K562 (cell line): Measurements from ENCODE around the gene BCL7C. TPM values are rescaled to one million over a fixed set of nuclear protein-coding genes. Genes with fewer than 3 reads are reported as not detected.

Source experiments
- ARID2 ChIP-seq: fragments of 450-650 bp; IDR thresholded peaks from 2 replicates; pipeline ENCODE4 v1.6.1; 2017; ENCODE audit warnings: antibody characterized with exemption, mild to moderate bottlenecking
- CEBPB ChIP-seq: fragments of 450-650 bp; IDR thresholded peaks from 2 replicates; pipeline ENCODE4 v1.6.1; 2016; ENCODE audit warnings: missing genetic modification characterization, missing compliant biosample characterization
- COPS2 ChIP-seq: fragments of 450-650 bp; conservative IDR thresholded peaks from 2 replicates; pipeline ENCODE4 v1.6.1; 2016; ENCODE audit warnings: mild to moderate bottlenecking, moderate library complexity
- ESRRA ChIP-seq: fragments of 450-650 bp; IDR thresholded peaks from 2 replicates; pipeline ENCODE4 v1.6.1; 2014; ENCODE audit warnings: low read depth, mild to moderate bottlenecking, moderate library complexity, borderline replicate concordance
- MIER1 ChIP-seq: fragments of 450-650 bp; IDR thresholded peaks from 2 replicates; pipeline ENCODE4 v1.6.1; 2016; ENCODE audit warnings: antibody characterized with exemption, mild to moderate bottlenecking, low read depth
- PHF8 ChIP-seq: fragments of 200-600 bp; sonication (generic); IDR thresholded peaks from 2 replicates; pipeline ENCODE4 v1.6.1; 2012; ENCODE audit warnings: mixed run types, mild to moderate bottlenecking, inconsistent platforms, low read length, moderate library complexity, borderline replicate concordance
- PRPF4 ChIP-seq: fragments of 200-400 bp; formaldehyde crosslinking; IDR thresholded peaks from one replicate; pipeline ENCODE4 v1.6.1; 2017; ENCODE audit warnings: low read length, low read depth, mild to moderate bottlenecking; ENCODE audit not compliant: insufficient read depth, poor library complexity, severe bottlenecking
- SIN3B ChIP-seq: fragments of 450-650 bp; IDR thresholded peaks from 2 replicates; pipeline ENCODE4 v1.6.1; 2017; ENCODE audit warnings: low read depth, mild to moderate bottlenecking, moderate library complexity
- TBL1XR1 ChIP-seq, 2 experiments: IDR thresholded peaks; 2 replicates each; pipeline ENCODE4 v1.6.1; 2012; ENCODE audit warnings: improper control_type of control experiment in 2 of 2, low read length in 2 of 2, mild to moderate bottlenecking in 1 of 2
- polyA plus RNA-seq, 8 experiments: library from polyadenylated mRNA; depleted of rRNA in 4 of 8; stranded (reverse) in 5 of 8; unstranded in 3 of 8; fragments of >200 nt; fragmentation: Nextera tagmentation in 2 of 8; fragmentation: Illumina TruSeq in 1 of 8; extraction: Ambion mirVana in 2 of 8; extraction: Trizol in 1 of 8; gene quantifications; 2 replicates each; pipeline versions ENCODE4 v1.2.1 to v1.2.3, GENCODE V29; 2011 to 2014; ENCODE audit warnings: inconsistent platforms in 1 of 8, missing spikeins in 1 of 8
- total RNA-seq, 7 experiments: library from RNA; depleted of rRNA in 6 of 7; stranded (reverse); fragments of >200 nt in 6 of 7; fragmentation: Illumina TruSeq in 2 of 7; extraction: Trizol in 2 of 7; gene quantifications; 2 replicates each; pipeline versions ENCODE4 v1.2.1 to v1.2.3, GENCODE V29; 2011 to 2021; ENCODE audit warnings: low replicate concordance in 1 of 7
- TF ChIP-seq, protein P1 (sequence below): fragments of 450-650 bp; IDR thresholded peaks from 2 replicates; pipeline ENCODE4 v1.6.1; 2016; ENCODE audit warnings: low read depth
- TF ChIP-seq, protein P2 (sequence below): sonication (generic); formaldehyde crosslinking; IDR thresholded peaks from 2 replicates; pipeline ENCODE4 v1.8.0; 2022; ENCODE audit warnings: missing genetic modification reagents, mild to moderate bottlenecking, borderline replicate concordance
- TF ChIP-seq, protein P3 (sequence below): sonication (generic); formaldehyde crosslinking; IDR thresholded peaks from 2 replicates; pipeline ENCODE4 v1.8.1; 2023; ENCODE audit warnings: mild to moderate bottlenecking, missing genetic modification reagents, moderate library complexity
- TF ChIP-seq, protein P4 (sequence below): fragments of 250-450 bp; sonication (Bioruptor Pico); IDR thresholded peaks from 2 replicates; pipeline ENCODE4 v1.6.1; 2021; ENCODE audit warnings: mild to moderate bottlenecking
- TF ChIP-seq, protein P5 (sequence below), 2 experiments: fragments of 450-650 bp in 1 of 2; sonication (generic) in 1 of 2; formaldehyde crosslinking in 1 of 2; IDR thresholded peaks in 1 of 2; conservative IDR thresholded peaks in 1 of 2; 2 replicates each; pipeline versions ENCODE4 v1.6.1 to v1.8.1; 2016 to 2023; ENCODE audit warnings: mild to moderate bottlenecking in 2 of 2, moderate library complexity in 2 of 2, inconsistent platforms in 1 of 2, missing genetic modification reagents in 1 of 2

Gene BCL7C
- total and polyA plus RNA-seq, 9 of the 15 experiments (the other 6 are each of a cell fraction or from before 2014, with no cell fraction given), result 1.7 to 85.8 (median 19.6) TPM

DNA sequence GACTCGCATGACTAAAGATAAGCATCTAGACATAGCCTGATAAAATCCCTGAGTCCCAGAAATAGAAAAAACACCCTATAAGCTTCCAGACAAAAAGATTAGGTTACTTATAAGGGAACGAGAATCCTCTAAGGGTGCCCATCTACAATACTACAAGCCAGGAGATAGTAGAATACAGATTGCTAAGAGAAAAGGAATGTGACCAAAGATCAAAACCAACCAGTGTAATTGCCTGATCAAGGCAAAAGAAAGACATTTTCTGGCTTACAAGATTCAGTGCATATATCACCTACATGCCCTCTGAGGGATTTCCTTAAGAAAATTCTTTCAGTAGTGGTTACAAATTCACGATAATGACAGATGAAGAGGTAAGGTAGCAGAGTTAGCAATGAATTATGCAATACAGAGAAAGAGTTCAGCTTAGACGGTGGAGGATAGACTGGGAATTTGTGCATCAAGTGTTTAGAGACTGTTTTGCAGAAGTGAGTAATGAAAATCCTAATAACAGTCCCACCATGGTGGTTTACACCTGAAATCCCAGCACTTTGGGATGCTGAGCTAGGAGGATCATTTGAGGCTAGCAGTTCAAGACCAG, 35.0 kb downstream of the BCL7C start (continued):
- TF ChIP-seq, protein P1, sequence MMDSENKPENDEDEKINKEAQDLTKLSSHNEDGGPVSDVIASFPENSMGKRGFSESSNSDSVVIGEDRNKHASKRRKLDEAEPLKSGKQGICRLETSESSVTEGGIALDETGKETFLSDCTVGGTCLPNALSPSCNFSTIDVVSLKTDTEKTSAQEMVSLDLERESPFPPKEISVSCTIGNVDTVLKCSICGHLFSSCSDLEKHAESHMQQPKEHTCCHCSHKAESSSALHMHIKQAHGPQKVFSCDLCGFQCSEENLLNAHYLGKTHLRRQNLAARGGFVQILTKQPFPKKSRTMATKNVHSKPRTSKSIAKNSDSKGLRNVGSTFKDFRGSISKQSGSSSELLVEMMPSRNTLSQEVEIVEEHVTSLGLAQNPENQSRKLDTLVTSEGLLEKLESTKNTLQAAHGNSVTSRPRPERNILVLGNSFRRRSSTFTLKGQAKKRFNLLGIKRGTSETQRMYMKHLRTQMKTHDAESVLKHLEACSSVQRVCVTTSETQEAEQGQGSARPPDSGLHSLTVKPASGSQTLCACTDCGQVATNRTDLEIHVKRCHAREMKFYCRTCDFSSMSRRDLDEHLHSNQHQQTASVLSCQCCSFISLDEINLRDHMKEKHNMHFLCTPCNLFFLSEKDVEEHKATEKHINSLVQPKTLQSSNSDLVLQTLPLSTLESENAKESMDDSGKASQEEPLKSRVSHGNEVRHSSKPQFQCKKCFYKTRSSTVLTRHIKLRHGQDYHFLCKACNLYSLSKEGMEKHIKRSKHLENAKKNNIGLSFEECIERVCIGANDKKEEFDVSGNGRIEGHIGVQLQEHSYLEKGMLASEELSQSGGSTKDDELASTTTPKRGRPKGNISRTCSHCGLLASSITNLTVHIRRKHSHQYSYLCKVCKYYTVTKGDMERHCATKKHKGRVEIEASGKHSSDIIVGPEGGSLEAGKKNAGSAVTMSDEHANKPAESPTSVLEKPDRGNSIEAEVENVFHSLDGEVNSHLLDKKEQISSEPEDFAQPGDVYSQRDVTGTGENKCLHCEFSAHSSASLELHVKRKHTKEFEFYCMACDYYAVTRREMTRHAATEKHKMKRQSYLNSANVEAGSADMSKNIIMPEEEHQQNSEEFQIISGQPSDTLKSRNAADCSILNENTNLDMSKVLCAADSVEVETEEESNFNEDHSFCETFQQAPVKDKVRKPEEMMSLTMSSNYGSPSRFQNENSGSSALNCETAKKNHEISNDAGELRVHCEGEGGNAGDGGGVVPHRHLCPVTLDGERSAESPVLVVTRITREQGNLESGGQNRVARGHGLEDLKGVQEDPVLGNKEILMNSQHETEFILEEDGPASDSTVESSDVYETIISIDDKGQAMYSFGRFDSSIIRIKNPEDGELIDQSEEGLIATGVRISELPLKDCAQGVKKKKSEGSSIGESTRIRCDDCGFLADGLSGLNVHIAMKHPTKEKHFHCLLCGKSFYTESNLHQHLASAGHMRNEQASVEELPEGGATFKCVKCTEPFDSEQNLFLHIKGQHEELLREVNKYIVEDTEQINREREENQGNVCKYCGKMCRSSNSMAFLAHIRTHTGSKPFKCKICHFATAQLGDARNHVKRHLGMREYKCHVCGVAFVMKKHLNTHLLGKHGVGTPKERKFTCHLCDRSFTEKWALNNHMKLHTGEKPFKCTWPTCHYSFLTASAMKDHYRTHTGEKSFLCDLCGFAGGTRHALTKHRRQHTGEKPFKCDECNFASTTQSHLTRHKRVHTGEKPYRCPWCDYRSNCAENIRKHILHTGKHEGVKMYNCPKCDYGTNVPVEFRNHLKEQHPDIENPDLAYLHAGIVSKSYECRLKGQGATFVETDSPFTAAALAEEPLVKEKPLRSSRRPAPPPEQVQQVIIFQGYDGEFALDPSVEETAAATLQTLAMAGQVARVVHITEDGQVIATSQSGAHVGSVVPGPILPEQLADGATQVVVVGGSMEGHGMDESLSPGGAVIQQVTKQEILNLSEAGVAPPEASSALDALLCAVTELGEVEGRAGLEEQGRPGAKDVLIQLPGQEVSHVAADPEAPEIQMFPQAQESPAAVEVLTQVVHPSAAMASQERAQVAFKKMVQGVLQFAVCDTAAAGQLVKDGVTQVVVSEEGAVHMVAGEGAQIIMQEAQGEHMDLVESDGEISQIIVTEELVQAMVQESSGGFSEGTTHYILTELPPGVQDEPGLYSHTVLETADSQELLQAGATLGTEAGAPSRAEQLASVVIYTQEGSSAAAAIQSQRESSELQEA, result no peak
- TF ChIP-seq, protein P2, sequence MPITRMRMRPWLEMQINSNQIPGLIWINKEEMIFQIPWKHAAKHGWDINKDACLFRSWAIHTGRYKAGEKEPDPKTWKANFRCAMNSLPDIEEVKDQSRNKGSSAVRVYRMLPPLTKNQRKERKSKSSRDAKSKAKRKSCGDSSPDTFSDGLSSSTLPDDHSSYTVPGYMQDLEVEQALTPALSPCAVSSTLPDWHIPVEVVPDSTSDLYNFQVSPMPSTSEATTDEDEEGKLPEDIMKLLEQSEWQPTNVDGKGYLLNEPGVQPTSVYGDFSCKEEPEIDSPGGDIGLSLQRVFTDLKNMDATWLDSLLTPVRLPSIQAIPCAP (CRISPR knock-in tag), result no peak
- no peak for TF ChIP-seq TBL1XR1 (IDR thresholded peaks at IDR 0.05; ENCODE audit: low read length in 2 of 2)
- no peak for TF ChIP-seq ARID2
- TF ChIP-seq, protein P3, sequence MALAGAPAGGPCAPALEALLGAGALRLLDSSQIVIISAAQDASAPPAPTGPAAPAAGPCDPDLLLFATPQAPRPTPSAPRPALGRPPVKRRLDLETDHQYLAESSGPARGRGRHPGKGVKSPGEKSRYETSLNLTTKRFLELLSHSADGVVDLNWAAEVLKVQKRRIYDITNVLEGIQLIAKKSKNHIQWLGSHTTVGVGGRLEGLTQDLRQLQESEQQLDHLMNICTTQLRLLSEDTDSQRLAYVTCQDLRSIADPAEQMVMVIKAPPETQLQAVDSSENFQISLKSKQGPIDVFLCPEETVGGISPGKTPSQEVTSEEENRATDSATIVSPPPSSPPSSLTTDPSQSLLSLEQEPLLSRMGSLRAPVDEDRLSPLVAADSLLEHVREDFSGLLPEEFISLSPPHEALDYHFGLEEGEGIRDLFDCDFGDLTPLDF, result no peak
- TF ChIP-seq SIN3B, result no peak
- no peak for TF ChIP-seq COPS2
- TF ChIP-seq, protein P4, sequence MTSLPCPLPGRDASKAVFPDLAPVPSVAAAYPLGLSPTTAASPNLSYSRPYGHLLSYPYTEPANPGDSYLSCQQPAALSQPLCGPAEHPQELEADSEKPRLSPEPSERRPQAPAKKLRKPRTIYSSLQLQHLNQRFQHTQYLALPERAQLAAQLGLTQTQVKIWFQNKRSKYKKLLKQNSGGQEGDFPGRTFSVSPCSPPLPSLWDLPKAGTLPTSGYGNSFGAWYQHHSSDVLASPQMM (CRISPR knock-in tag), result no peak
- TF ChIP-seq PHF8, result no peak
- no peak for TF ChIP-seq MIER1
- TF ChIP-seq, protein P5, sequence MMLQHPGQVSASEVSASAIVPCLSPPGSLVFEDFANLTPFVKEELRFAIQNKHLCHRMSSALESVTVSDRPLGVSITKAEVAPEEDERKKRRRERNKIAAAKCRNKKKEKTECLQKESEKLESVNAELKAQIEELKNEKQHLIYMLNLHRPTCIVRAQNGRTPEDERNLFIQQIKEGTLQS (IDR thresholded peaks at IDR 0.05), result peak; percentile 66; the same call in 1 of the 2 replicates
- TF ChIP-seq, protein P5 (CRISPR knock-in tag; conservative IDR thresholded peaks at IDR 0.05), result no peak
- TF ChIP-seq ESRRA, result no peak
- TF ChIP-seq PRPF4, result no peak
- TF ChIP-seq CEBPB (tag), result peak; percentile 77
